Breast epithelium (tissue), 4 donors: ENCODE measurements around the gene ACOX3. TPM values are rescaled to one million over a fixed set of nuclear protein-coding genes. Genes with fewer than 3 reads are reported as not detected.

Experiments used
- DNase-seq, 2 donors: peaks; one replicate each; pipeline ENCODE4 v3.0.0-alpha.2; 2019; ENCODE audit warnings: low spot score in 2 of 2
- H3K27ac ChIP-seq, 2 donors: fragments of 200-600 bp; sonication (generic) in 1 of 2; one replicate each; pipeline ENCODE4 v1.5.1; 2016 to 2019; ENCODE audit warnings: mild to moderate bottlenecking in 1 of 2
- H3K27me3 ChIP-seq, 2 donors: fragments of 200-600 bp; sonication (generic) in 1 of 2; one replicate each; pipeline versions ENCODE4 v1.5.1 to v1.6.0; 2017 to 2019; ENCODE audit warnings: control low read depth in 1 of 2, mild to moderate bottlenecking in 1 of 2
- H3K36me3 ChIP-seq: fragments of 200-600 bp; one replicate; pipeline ENCODE4 v1.5.1; 2019
- H3K4me1 ChIP-seq, 2 donors: fragments of 200-600 bp; sonication (generic); one replicate each; pipeline ENCODE4 v1.5.1; 2016 to 2019; ENCODE audit warnings: control low read depth in 1 of 2
- H3K4me3 ChIP-seq, 3 donors: fragments of 200-600 bp; sonication (generic); 1 replicate in 2 of 3; 2 replicates in 1 of 3; pipeline ENCODE4 v1.5.1; 2016 to 2019; ENCODE audit warnings: mild to moderate bottlenecking in 3 of 3, moderate library complexity in 2 of 3
- H3K9me3 ChIP-seq, 2 donors: fragments of 200-600 bp; sonication (generic) in 1 of 2; one replicate each; pipeline ENCODE4 v1.5.1; 2016 to 2019; ENCODE audit warnings: control low read depth in 1 of 2
- POLR2A ChIP-seq: fragments of 450-650 bp; IDR thresholded peaks from one replicate; pipeline ENCODE4 v1.6.1; 2016; ENCODE audit warnings: antibody characterized with exemption, mild to moderate bottlenecking, moderate library complexity
- POLR2AphosphoS5 ChIP-seq, 3 donors: sonication (generic); formaldehyde crosslinking; IDR thresholded peaks; one replicate each; pipeline ENCODE4 v1.6.1; 2017; ENCODE audit warnings: antibody characterized with exemption in 3 of 3
- intact Hi-C: fragments of 100-400 bp; cut with DNase I; formaldehyde crosslinking; loops from one replicate; pipeline ENCODE4 v1.15.1; 2023; ENCODE audit warnings: low total_unique reads
- total RNA-seq, 3 donors: library from RNA; depleted of rRNA; stranded (reverse); fragments of >200 nt; gene quantifications; one replicate each; pipeline ENCODE4 v1.1.0, GENCODE V29; 2016
- TF ChIP-seq, protein P1 (sequence below), 3 donors: fragments of 450-650 bp; IDR thresholded peaks; one replicate each; pipeline ENCODE4 v1.5.1; 2016 to 2017; ENCODE audit warnings: antibody characterized with exemption in 3 of 3, mild to moderate bottlenecking in 3 of 3, moderate library complexity in 3 of 3

Gene ACOX3
- total RNA-seq, 3 donors from 2014 or later: 24.0 to 69.4 (median 47.9) TPM

DNA sequence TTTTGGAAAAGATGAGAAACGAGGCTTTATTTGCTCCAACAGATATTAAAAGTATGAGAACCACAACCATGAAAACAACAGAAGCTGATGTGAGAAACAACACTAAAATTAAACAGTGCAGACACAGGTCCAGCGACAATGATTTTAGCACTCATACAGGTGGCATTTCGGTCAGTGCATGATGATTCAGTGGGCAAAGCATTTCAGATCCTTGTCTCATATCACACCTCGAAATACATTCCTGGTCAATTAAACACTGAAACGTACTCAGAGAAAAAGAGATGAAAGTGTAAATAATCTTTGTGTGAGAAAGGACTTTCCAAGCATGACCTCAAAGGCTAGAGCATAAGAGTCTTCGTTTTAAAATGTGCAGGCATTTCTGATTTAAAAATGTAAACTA lies 85.2 kb downstream of the ACOX3 start:
- no peak for DNase-seq
- Histone ChIP-seq H3K36me3 (no peaks in the 10 kb centered on the region), H3K9me3 (no peaks in the 10 kb centered on the region), H3K27ac (no peak overlapping the region), H3K4me3 (no peak overlapping the region), H3K4me1 (peaks cover 7 to 10% of the 10 kb centered on the region in 2 donors), H3K27me3 (no peaks in the 10 kb centered on the region)
- intact Hi-C loops: no loop called here
- TF ChIP-seq POLR2A: no peak
- TF ChIP-seq, protein P1, sequence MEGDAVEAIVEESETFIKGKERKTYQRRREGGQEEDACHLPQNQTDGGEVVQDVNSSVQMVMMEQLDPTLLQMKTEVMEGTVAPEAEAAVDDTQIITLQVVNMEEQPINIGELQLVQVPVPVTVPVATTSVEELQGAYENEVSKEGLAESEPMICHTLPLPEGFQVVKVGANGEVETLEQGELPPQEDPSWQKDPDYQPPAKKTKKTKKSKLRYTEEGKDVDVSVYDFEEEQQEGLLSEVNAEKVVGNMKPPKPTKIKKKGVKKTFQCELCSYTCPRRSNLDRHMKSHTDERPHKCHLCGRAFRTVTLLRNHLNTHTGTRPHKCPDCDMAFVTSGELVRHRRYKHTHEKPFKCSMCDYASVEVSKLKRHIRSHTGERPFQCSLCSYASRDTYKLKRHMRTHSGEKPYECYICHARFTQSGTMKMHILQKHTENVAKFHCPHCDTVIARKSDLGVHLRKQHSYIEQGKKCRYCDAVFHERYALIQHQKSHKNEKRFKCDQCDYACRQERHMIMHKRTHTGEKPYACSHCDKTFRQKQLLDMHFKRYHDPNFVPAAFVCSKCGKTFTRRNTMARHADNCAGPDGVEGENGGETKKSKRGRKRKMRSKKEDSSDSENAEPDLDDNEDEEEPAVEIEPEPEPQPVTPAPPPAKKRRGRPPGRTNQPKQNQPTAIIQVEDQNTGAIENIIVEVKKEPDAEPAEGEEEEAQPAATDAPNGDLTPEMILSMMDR (IDR thresholded peaks at IDR 0.05): no peak

DNA sequence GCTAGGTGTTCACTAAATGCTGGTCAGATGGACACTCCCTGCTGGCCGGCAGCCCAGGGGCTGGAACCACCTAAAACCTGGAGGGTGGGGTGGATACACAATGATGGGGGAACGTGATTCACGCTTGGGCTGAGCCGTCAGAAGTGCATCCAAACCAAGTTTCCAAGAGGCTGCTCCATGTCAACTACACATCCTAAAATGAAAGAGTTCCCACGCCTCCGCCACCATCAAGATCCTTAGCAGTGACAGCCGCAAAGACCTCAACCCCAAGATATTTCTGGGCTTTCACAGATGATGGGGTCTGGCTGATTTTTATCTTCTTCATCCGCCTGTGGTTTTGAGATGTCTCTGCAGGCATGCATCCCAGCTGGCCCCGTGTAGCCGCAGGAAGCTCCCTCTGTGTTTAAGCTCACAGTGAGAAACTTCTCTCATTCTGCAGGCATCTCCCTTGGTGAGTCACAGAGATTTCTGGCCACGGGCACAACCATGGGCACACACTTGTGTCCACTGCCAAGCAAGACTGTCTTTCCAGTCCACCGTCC lies 86.5 kb downstream of the ACOX3 start:
- H3K36me3 ChIP-seq: no peaks in the 10 kb centered on the region
- no peak for DNase-seq
- H3K4me3 ChIP-seq: no peak overlapping the region
- no peak overlapping the region for H3K27ac ChIP-seq
- TF ChIP-seq POLR2AphosphoS5 (IDR thresholded peaks at IDR 0.05) (no peak), POLR2A (no peak)
- TF ChIP-seq, protein P1 (IDR thresholded peaks at IDR 0.05): no peak
- no peaks in the 10 kb centered on the region for H3K9me3 ChIP-seq
- intact Hi-C loops: no loop called here
- H3K4me1 ChIP-seq: peaks cover 7 to 10% of the 10 kb centered on the region in 2 donors
- H3K27me3 ChIP-seq: no peaks in the 10 kb centered on the region

DNA sequence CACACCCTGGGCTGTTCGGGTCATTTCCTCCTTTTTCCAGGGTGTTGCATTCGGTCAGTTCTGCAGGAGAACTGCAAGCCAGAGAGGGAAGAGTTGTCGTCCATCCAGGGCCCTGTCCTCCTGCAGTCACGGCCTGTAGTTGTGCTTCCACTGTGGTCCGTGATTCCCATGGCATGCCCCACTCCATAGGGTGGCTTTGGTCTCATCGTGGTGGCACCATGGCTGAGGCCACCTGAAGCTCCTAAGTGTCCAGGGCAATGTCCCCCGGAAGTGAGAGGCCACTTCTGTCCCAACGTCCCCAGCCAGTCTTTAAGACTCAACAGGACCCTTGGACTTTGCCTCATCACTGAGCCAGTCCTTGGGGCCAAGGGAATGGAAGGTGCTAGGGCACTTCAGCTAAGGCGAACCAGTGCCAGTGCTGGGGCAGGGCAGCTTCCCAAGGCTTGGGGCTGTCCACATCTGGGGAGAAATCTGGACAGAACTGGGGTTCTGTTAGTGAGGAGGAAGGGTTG lies 87.3 kb downstream of the ACOX3 start:
- no peaks in the 10 kb centered on the region for H3K9me3 ChIP-seq
- H3K36me3 ChIP-seq: no peaks in the 10 kb centered on the region
- DNase-seq: peak in 1 of 2 donors; percentile 45
- no peaks in the 10 kb centered on the region for H3K27me3 ChIP-seq
- peaks cover 7 to 10% of the 10 kb centered on the region in 2 donors for H3K4me1 ChIP-seq
- TF ChIP-seq POLR2A (no peak), POLR2AphosphoS5 (IDR thresholded peaks at IDR 0.05) (no peak)
- TF ChIP-seq, protein P1 (IDR thresholded peaks at IDR 0.05): no peak
- H3K27ac ChIP-seq: peak overlapping the region in 1 of 2 donors; percentile 12
- no peak overlapping the region for H3K4me3 ChIP-seq
- intact Hi-C loops: no loop called here

DNA sequence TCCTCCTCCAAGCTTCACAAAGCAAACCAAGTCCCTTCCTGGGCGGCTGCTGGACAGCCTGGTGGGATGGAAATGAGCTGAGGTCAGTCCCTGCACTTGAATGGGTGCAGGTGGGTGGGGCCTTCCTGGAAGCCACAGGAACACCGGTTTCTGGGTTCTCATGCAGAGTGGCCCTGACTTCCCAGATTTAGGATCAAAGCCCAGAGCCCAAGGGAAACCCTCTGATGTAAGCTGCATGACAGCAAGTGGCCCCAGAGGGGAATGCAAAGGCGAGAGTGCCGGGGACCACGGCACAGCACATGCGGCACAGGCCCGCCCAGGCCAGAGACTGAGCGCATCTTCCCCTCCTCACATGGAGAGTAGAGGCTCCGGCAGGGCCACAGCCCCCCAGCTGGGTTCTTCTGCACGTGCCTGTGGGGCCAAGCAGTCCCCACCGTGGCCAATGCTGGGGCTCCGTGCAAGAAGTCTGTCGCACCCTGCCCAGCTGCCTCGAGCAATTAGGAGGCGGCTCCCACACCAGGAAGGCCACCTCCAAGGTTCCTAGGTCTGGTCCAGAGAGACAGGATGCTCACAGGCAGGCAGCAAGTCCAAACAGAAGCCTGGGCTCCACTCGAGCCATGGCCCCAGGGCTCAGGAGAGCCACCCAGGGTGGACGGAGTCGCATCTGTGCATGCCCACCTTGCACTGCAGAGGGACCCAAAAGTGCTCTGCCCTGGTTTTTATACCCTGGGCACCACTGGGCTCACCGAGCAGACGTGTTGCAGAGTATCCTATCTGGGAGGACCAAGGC lies 88.0 kb downstream of the ACOX3 start:
- intact Hi-C loops: no loop called here
- Histone ChIP-seq H3K4me1 (peaks cover under 1 to 10% of the 10 kb centered on the region in 2 donors), H3K9me3 (no peaks in the 10 kb centered on the region), H3K27ac (peak overlapping the region; percentile 29 to 32), H3K36me3 (no peaks in the 10 kb centered on the region), H3K4me3 (no peak overlapping the region), H3K27me3 (no peaks in the 10 kb centered on the region)
- peak in 1 of 2 donors; percentile 44 for DNase-seq
- TF ChIP-seq, protein P1 (IDR thresholded peaks at IDR 0.05): no peak
- TF ChIP-seq POLR2AphosphoS5 (IDR thresholded peaks at IDR 0.05) (no peak), POLR2A (no peak)

DNA sequence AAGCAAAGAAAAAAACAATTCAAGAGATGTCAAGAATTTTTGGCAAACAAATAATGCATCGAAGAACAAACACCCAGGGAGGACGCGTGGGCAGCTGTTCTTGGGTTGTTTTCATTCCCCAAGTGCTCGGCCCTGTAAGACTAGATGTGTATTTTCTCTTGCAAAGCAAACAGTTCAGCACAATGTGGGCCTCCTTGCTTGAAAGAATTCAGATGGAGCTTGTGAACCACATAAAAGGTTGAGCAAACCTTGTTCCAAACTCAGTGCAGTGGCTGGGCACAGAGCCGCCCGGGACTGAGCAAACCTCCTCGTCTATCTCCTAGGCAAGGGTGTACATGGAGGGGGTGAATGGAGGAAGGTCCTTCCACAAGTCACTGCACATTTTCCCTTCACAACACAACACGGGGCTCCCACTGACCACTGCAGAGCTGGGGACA lies 88.6 kb downstream of the ACOX3 start:
- peak; percentile 48 to 61 for DNase-seq
- intact Hi-C loops: no loop called here
- TF ChIP-seq, protein P1 (IDR thresholded peaks at IDR 0.05): no peak
- TF ChIP-seq POLR2A (no peak), POLR2AphosphoS5 (IDR thresholded peaks at IDR 0.05) (no peak)
- H3K9me3 ChIP-seq: no peaks in the 10 kb centered on the region
- H3K27ac ChIP-seq: peak overlapping the region; percentile 29 to 32
- no peak overlapping the region for H3K4me3 ChIP-seq
- H3K4me1 ChIP-seq: peaks cover 0 to 10% of the 10 kb centered on the region in 2 donors
- H3K36me3 ChIP-seq: no peaks in the 10 kb centered on the region
- H3K27me3 ChIP-seq: no peaks in the 10 kb centered on the region
